Skeletal muscle cell (primary cell): Measurements from ENCODE around the gene POTEF.
"Not testable (repeated sequence)": the region's sequence is repeated elsewhere in the genome, so short reads cannot be mapped to it uniquely, and the experiment has no call there.

Experiments used
- DNase-seq: peaks from one replicate; pipeline ENCODE4 v3.0.0-alpha.2; 2010; ENCODE audit warnings: low read depth
- H3K4me3 ChIP-seq: 2 replicates; pipeline ENCODE4 v1.5.1; 2011; ENCODE audit warnings: low read depth, mild to moderate bottlenecking, control low read depth, low read length, moderate library complexity

Gene POTEF

GRCh38 chr2:130153721-130154422, 24.9 kb upstream of the POTEF start:
- H3K4me3 ChIP-seq, DNase-seq: not testable (repeated sequence)

- DNase-seq, result no peak
Measured at GRCh38 chr2:130152816-130153595, 24.0 kb upstream of the POTEF start.

GRCh38 chr2:130152136-130152815, 23.3 kb upstream of the POTEF start:
- not testable (repeated sequence) for H3K4me3 ChIP-seq, DNase-seq

More at GRCh38 chr2:130152816-130153595, 24.0 kb upstream of the POTEF start:
- H3K4me3 ChIP-seq, result no peak overlapping the region

DNA sequence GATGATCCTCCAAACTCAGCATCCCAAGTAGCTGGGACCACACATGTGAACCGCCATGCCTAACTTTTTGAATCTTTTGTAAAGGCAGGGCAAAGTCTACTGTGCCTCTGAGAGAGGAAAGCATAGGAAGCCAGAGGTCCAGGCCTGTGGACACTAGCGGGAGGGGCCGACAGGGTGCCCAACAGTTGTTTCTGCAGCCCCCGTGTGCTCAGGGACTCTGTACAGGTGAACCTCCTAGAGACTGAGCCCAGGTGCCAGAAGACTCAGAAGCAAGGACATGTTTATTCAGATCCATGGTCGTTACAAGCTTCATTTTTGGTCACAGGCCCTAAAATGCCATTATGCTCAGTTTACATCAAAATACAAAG, 22.1 kb upstream of the POTEF start:
- not testable (repeated sequence) for DNase-seq, H3K4me3 ChIP-seq

DNA sequence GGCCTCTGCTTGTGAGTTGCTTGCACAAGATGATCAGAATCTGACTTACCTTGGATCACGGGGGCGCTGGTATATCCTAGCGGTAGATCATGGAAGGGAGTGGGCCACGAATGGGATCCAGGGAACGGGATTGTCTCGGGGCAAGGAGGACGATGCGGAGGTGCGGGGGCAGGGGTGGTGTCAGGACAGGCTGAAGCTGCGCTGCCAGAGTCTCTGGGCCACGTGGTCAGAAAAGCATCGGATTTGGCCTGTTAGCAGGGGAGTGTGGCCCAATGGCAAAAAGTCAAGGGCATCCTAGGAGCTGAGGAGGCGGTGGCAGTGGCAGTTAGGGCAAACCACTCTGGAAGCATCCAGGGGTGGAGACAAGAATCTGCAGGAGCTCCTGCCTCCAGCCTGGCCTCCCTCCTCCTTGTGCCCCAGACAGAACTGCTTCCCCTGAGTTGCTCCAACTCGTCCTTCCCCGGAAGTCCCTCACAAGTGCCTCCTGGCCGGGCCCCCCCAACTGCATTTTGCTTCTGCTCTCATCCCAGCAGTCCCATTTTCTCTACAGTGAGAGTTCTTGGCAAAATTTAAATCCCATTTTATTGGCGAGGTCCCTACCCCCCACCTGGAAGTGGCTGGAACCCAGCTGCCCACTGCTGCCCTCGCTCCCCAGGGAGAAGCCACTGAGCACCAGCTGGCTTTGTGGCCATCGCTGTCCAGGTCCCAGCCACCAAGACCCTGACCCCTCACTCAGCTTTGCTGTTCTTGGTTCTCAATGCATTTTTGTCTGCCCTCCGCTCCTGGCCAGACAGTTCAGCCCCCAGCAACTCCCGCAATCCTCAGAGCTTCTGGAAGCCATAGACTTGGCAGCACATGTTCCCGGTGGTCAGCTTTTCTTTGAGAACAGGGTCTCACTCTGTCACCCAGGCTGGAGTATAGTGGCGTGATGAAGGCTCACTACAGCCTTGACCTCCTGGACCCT, 21.4 kb upstream of the POTEF start:
- no peak for DNase-seq
- no peak overlapping the region for H3K4me3 ChIP-seq

DNA sequence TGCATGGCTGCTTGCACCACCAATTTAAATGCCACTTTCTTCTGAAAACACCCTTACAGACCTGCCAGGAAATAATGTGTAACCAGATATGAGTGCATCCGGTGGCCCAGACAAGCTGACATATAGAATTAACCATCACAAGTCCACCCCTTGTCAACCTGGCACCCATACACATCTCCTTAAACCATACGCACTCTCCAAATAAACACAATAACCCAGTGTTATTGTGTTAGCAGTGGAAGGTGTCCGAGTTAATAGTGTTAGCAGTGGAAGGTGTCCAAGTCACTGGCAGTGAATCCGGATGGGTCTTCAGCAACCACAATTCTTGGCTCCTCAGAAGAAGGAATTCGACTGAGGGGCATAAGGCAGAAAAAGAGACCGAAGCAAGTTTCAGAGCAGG, 19.5 kb upstream of the POTEF start:
- DNase-seq, H3K4me3 ChIP-seq: not testable (repeated sequence)

GRCh38 chr2:130145006-130145414, 16.0 kb upstream of the POTEF start, which contains the start of gene CCDC74B:
Gene CCDC74B, minus strand, starts transcription at chr2:130145112. Its CDS starts 116 bp downstream, at chr2:130144996.
- peak within 1 kb of the TSS; percentile 44 for H3K4me3 ChIP-seq
- DNase-seq, result not testable (repeated sequence)

- peak overlapping the region; percentile 7 for H3K4me3 ChIP-seq
- DNase-seq, result not testable (repeated sequence)
Measured at GRCh38 chr2:130143266-130144039, 14.4 kb upstream of the POTEF start.

GRCh38 chr2:130142396-130143265, 13.6 kb upstream of the POTEF start:
- DNase-seq, H3K4me3 ChIP-seq: not testable (repeated sequence)

- not testable (repeated sequence) for DNase-seq, H3K4me3 ChIP-seq
Measured at GRCh38 chr2:130141645-130142370, 12.8 kb upstream of the POTEF start.

DNA sequence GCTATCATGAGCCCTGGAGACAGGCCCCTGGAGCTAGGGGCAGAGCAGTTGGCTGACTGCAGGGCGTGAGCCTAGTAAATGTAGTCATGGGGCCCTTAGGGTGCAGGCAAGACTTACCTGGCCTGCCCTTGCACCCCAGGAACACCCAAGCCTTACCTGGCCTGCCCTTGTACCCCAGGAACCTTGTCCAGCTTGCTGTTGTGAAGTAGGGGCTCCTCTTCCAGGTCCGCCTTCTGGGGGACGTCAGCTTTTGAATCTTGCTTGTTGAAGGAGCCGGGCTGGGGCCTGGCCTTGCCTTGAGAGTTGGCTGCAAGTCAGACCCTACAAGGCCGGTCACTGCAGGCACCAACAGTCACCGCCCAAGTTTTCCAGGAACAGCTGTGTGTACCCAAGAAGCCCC, 12.0 kb upstream of the POTEF start:
- not testable (repeated sequence) for H3K4me3 ChIP-seq, DNase-seq

DNA sequence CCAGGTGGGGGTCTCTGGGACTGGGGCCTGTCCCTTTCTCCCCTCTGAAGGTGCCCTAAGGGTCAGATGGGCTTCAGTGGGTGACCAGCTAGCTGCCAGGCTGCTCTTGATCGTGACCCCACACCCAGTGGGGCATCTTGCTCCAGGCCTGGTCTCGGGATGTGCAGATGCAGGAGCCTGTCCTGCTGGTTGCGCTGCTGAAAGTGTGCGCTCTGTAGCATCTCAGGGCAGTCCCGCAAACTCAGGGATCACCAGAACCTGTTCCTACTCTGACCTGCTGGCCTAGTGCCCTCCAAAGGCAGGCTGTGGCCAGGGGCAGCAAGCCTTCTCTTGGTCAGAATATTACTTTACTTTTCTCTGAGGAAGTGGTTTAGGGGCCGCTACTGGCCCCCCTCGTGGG, 11.5 kb upstream of the POTEF start:
- not testable (repeated sequence) for H3K4me3 ChIP-seq, DNase-seq

- H3K4me3 ChIP-seq, DNase-seq: not testable (repeated sequence)
Measured at GRCh38 chr2:130139331-130140280, 10.6 kb upstream of the POTEF start.

GRCh38 chr2:130138841-130139251, 9.8 kb upstream of the POTEF start:
- not testable (repeated sequence) for H3K4me3 ChIP-seq, DNase-seq

- not testable (repeated sequence) for H3K4me3 ChIP-seq, DNase-seq
Measured at GRCh38 chr2:130138326-130138725, 9.3 kb upstream of the POTEF start.

DNA sequence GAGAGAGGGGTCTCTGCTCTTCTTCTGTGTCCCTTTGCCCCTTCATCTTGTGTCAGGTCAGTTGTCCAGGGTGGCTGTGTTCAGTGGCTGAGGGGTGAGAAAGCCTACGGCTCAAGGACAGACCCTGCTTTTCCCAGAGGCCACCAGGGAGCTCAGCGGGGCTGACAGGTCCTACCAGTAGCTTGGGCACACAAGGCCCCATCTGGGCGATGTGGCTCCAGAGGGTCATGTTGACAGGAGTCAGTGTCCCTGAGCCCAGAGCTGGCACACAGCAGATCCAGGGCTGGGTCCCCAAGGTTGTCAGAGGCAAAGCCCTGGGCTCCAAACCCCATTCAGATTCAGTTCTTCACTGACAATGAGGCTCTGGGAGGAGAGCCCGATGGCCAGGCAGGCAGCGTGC, 8.1 kb upstream of the POTEF start:
- H3K4me3 ChIP-seq, DNase-seq: not testable (repeated sequence)
